ENCODE measurements around the gene CEP295NL. TPM values are rescaled to one million over a fixed set of nuclear protein-coding genes. Genes with fewer than 3 reads are reported as not detected.

The CEP295NL gene
- total RNA-seq, 3 donors from 2014 or later (not counting 1 experiment from before 2014, with no cell fraction given): 0.52 to 2.7 (median 2.1) TPM

- Mint-ChIP-seq H3K27ac (peak overlapping the region in 1 of 2 donors; percentile 19), H3K4me1 (peaks cover 11 to 14% of the 10 kb centered on the region in 2 donors)
- no peak for DNase-seq
Measured at GRCh38 chr17:78844301-78845005, 58.5 kb downstream of the CEP295NL start.

DNA sequence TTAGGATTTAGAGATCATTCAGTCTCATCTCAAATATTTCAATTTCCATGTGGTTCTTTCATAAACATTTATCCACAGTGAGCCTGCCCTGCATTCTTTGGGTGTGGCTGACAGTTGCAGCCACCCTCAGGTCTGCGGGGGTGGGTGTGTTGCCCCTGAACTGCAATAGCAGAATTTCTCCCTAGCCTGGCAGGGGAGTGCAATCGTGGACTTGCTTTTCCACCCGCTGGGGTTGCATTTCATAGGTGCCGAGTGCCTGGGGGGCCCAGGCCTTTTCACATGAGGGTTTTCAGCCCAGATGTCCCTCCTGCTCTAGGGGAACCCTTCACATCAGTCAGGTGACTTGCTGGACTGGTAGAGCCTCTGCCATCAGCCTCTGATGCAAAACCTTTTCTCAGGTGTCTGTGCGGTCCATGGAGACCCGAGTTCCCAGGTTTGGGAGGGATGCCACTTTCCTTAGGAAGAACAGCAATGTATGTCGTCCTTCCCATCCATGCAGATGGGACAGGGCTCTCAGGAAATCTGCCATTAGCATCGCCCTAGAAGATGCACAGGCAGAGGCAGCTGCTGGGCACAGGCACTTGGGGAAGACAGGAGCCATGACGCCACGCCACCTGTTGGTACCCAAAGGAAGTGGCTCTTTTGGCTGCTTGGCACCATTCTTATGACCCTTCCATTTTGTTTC, 60.0 kb downstream of the CEP295NL start:
- H3K4me1 Mint-ChIP-seq: peaks cover 23 to 26% of the 10 kb centered on the region in 2 donors
- intact Hi-C loops (cut with micrococcal nuclease): no loop called here

More at GRCh38 chr17:78844301-78845005, 58.5 kb downstream of the CEP295NL start:
- H3K36me3 ChIP-seq (ENCODE audit: control insufficient read depth, insufficient read depth, low read length): no peaks in the 10 kb centered on the region
- no peak overlapping the region for H3K27ac ChIP-seq (ENCODE audit: low read length)
- H3K36me3 Mint-ChIP-seq: no peaks in the 10 kb centered on the region
- no peaks in the 10 kb centered on the region for H3K9me3 ChIP-seq (ENCODE audit: control insufficient read depth, insufficient read depth, low read length)
- H3K4me3 ChIP-seq (ENCODE audit: low read length): no peak overlapping the region
- no peaks in the 10 kb centered on the region for H3K27me3 Mint-ChIP-seq (ENCODE audit: low read depth in 2 of 2)
- peaks cover 13% of the 10 kb centered on the region for H3K4me1 ChIP-seq (ENCODE audit: control insufficient read depth, insufficient read depth, low read length)
- 62% methylated on average over 9 of the region's 9 CpGs for WGBS (ENCODE audit: insufficient coverage)
- intact Hi-C loops (cut with micrococcal nuclease): no loop called here
- H3K9me3 Mint-ChIP-seq: no peaks in the 10 kb centered on the region
- TF ChIP-seq, protein P1, sequence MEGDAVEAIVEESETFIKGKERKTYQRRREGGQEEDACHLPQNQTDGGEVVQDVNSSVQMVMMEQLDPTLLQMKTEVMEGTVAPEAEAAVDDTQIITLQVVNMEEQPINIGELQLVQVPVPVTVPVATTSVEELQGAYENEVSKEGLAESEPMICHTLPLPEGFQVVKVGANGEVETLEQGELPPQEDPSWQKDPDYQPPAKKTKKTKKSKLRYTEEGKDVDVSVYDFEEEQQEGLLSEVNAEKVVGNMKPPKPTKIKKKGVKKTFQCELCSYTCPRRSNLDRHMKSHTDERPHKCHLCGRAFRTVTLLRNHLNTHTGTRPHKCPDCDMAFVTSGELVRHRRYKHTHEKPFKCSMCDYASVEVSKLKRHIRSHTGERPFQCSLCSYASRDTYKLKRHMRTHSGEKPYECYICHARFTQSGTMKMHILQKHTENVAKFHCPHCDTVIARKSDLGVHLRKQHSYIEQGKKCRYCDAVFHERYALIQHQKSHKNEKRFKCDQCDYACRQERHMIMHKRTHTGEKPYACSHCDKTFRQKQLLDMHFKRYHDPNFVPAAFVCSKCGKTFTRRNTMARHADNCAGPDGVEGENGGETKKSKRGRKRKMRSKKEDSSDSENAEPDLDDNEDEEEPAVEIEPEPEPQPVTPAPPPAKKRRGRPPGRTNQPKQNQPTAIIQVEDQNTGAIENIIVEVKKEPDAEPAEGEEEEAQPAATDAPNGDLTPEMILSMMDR (IDR thresholded peaks at IDR 0.05): no peak
- H3K27me3 ChIP-seq (ENCODE audit: control insufficient read depth, insufficient read depth, low read length): no peaks in the 10 kb centered on the region
- H3K4me3 Mint-ChIP-seq: no peak overlapping the region
- ATAC-seq: no peak

DNA sequence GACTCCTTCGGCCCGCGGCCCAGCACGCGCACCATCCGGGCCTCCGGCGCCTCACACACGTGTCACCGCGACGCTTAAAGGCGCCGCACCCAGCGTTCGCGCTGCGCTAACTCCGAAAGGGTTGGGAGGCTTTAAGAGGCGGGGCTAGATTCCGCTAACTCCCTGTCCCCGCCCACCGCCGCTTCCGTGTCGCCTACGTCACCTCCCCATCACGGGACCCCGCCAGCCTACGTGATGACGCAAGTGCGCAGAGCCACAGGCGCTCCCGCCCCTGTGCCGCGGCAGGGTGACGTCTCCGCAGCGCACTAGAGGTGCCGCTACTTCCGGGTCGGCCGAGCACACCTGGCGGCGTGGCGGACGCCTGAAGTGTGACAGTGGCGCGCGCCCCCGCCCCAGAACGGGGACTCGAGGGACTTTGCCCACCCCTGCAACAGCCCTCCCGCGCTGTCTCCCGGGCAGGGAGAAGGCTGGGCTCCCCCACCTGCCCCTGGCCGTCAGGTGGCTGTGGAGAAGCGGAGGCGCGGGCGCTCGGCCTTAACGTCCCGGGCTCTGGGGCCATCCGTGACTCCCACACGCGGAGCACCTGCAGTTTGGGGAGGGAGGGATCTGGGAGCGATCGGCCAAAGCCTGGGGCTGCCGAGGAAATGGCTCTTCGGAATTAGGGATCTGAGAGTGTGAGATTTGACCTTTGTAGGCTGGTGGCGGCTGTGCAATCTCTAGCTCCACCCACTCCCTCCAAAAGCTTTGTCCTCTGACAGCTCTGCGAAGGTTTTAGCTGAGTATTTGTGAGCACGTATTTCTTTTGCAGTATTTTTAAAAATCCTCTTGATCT, 62.0 kb downstream of the CEP295NL start, which contains the start of gene USP36:
USP36 (minus strand) TSS at position 35 of the 832 bp plus-strand sequence. CDS start 4,451 bp downstream, outside the sequence.
- no peaks in the 10 kb centered on the region for H3K27me3 Mint-ChIP-seq (ENCODE audit: low read depth in 2 of 2)
- Histone ChIP-seq H3K36me3 (ENCODE audit: control insufficient read depth, insufficient read depth, low read length) (peaks cover 18% of the 10 kb centered on the region), H3K9me3 (ENCODE audit: control insufficient read depth, insufficient read depth, low read length) (no peaks in the 10 kb centered on the region), H3K4me3 (ENCODE audit: low read length) (peak within 1 kb of the TSS; percentile 62), H3K27ac (ENCODE audit: low read length) (peak within 1 kb of the TSS; percentile 96), H3K4me1 (ENCODE audit: control insufficient read depth, insufficient read depth, low read length) (peaks cover 25% of the 10 kb centered on the region), H3K27me3 (ENCODE audit: control insufficient read depth, insufficient read depth, low read length) (no peaks in the 10 kb centered on the region)
- peak; percentile 82 to 94 (median 85) for ATAC-seq
- peak within 1 kb of the TSS; percentile 92 to 96 for H3K27ac Mint-ChIP-seq
- H3K9me3 Mint-ChIP-seq: no peaks in the 10 kb centered on the region
- H3K4me1 Mint-ChIP-seq: peaks cover 23 to 44% of the 10 kb centered on the region in 2 donors
- intact Hi-C loops (cut with micrococcal nuclease): loop anchor here (1.0 kb wide), 1 partner anchor 24 kb away; no protein-coding TSS in a partner anchor
- peak within 1 kb of the TSS; percentile 89 for H3K4me3 Mint-ChIP-seq
- H3K36me3 Mint-ChIP-seq: peaks cover 8% of the 10 kb centered on the region
- TF ChIP-seq, protein P1 (IDR thresholded peaks at IDR 0.05): no peak
- peak; percentile 100 for DNase-seq
- under 1% methylated on average over 71 of the region's 74 CpGs for WGBS (ENCODE audit: insufficient coverage)

More for the DNA sequence above, 60.0 kb downstream of the CEP295NL start:
- H3K4me1 ChIP-seq (ENCODE audit: control insufficient read depth, insufficient read depth, low read length): peaks cover 25% of the 10 kb centered on the region
- H3K27me3 ChIP-seq (ENCODE audit: control insufficient read depth, insufficient read depth, low read length): no peaks in the 10 kb centered on the region
- no peak overlapping the region for H3K4me3 ChIP-seq (ENCODE audit: low read length)
- H3K36me3 ChIP-seq (ENCODE audit: control insufficient read depth, insufficient read depth, low read length): peaks cover 2% of the 10 kb centered on the region
- TF ChIP-seq, protein P1 (IDR thresholded peaks at IDR 0.05): peak; percentile 71
- H3K9me3 ChIP-seq (ENCODE audit: control insufficient read depth, insufficient read depth, low read length): no peaks in the 10 kb centered on the region
- ATAC-seq: no peak
- no peak overlapping the region for H3K27ac ChIP-seq (ENCODE audit: low read length)
- Mint-ChIP-seq H3K27me3 (ENCODE audit: low read depth in 2 of 2) (no peaks in the 10 kb centered on the region), H3K4me3 (no peak overlapping the region), H3K36me3 (no peaks in the 10 kb centered on the region), H3K27ac (peak overlapping the region in 1 of 2 donors; percentile 92), H3K9me3 (no peaks in the 10 kb centered on the region)
- 79% methylated on average over 10 of the region's 10 CpGs for WGBS (ENCODE audit: insufficient coverage)
- DNase-seq: peak; percentile 46 to 84

Other genes with a start within 250 kb of the CEP295NL start
- gene CYTH1, start 120.9 kb downstream of the CEP295NL start, total RNA-seq: 100 to 1,000 TPM; 437 to 514 (median 457) TPM
- gene USP36, start 62.4 kb downstream of the CEP295NL start, total RNA-seq: 100 to 1,000 TPM; 241 to 304 (median 270) TPM
- 1 to 10 TPM; 3.6 to 8.2 (median 7.1) TPM for gene TIMP2, start 22.2 kb upstream of the CEP295NL start, total RNA-seq
- gene LGALS3BP, start 76.7 kb upstream of the CEP295NL start, total RNA-seq: 1 to 10 TPM; 4.2 to 8.8 (median 4.2) TPM
- 10 to 100 TPM; 40.0 to 58.8 (median 53.4) TPM for gene CANT1, start 106.6 kb upstream of the CEP295NL start, total RNA-seq
- under 1 TPM in 2 of 3 donors, not detected in 1; 0.20 to 0.28 TPM for gene C1QTNF1, start 121.0 kb upstream of the CEP295NL start, total RNA-seq
- gene ENGASE, start 171.6 kb upstream of the CEP295NL start, total RNA-seq: 10 to 100 TPM; 56.0 to 86.4 (median 56.9) TPM